ENCODE measurements around the gene ELOA2.
"Not testable (repeated sequence)": the region's sequence is repeated elsewhere in the genome, so short reads cannot be mapped to it uniquely, and the experiment has no call there.

The ELOA2 gene

DNA sequence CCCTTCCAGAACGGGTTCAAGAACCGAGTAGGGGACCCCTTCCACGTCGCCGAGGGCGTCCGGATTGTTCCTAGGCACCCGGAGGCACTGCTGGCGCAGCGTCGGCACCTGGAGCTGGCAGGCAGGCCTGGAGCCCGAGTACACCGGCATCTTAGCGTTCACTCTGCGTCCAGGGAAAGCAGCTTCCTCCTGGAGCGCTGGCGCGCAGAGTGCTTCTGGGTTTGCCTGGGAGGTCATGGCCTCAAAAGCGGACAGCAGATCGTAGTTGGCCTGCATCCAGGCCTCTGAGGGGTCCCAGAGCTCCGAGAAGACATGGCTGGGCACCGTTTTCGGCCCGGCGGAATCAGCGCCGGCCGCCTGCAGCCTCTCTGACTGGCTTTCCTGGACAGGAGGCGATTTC lies 12.6 kb downstream of the ELOA2 start:
- DNase-seq (ENCODE audit: low spot score) = not testable (repeated sequence)

DNA sequence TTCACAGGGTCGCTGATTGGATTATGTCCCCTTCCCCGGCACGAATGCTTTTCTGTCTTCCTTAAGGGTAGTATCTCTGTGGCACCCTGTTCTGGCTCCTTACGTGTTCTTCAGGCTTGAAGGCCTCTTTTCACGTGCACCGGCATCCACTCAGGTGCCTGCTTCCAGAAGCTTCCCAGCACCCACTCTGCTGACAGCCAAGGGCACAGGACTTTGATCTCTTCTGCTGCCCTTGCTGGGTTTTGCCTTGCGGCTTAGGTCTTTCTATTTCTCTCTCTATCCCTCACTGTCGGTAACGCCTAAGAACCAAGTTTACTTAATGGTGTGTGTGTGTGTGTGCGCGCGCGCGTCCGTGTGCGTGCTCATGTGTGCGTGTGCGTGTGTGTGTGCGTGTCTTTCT lies 14.7 kb downstream of the ELOA2 start:
- DNase-seq (ENCODE audit: low spot score) = not testable (repeated sequence)

DNA sequence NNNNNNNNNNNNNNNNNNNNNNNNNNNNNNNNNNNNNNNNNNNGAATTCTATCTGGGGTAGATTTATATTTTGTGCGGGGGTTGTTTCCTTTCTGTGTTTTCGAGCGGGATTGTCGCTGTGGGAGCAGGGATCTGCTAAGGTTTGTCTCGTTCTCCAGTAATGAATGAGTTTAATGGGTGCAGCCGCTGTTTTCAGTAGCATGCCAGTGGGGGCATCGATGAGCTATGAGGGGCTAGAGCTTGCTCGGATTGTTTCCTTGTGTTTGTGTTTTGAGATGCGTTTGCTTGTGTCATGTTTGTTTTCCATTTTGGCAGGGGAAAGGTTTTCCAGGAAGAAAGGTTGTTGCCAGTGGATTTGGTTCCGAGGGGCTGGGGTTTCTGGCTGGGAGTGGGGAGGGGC lies 15.6 kb downstream of the ELOA2 start:
- DNase-seq (ENCODE audit: low spot score) = not testable (repeated sequence)
